ENCODE data around the gene MUC5AC. TPM values are rescaled to one million over a fixed set of nuclear protein-coding genes. Genes with fewer than 3 reads are reported as not detected.
"Not testable (repeated sequence)": the region's sequence is repeated elsewhere in the genome, so short reads cannot be mapped to it uniquely, and the experiment has no call there.

The MUC5AC gene
- total RNA-seq, 1 donor from 2014 or later = not detected

DNA sequence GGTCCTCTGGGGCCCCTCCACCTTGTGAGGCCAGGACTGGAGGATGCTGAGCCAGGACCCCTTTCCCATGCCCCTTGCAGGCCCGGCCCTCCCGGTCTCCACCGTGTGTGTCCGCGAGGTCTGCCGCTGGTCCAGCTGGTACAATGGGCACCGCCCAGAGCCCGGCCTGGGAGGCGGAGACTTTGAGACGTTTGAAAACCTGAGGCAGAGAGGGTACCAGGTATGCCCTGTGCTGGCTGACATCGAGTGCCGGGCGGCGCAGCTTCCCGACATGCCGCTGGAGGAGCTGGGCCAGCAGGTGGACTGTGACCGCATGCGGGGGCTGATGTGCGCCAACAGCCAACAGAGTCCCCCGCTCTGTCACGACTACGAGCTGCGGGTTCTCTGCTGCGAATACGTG lies 83.0 kb downstream of the MUC5AC start:
- intact Hi-C loops (cut with micrococcal nuclease) = no loop called here
- ChIA-PET CTCF (no interaction called here), POLR2A (no interaction called here)
- Mint-ChIP-seq H3K9me3 (no peaks in the 10 kb centered on the region), H3K27me3 (no peaks in the 10 kb centered on the region), H3K27ac (no peak overlapping the region), H3K4me1 (no peaks in the 10 kb centered on the region), H3K4me3 (no peak overlapping the region), H3K36me3 (ENCODE audit: low read depth) (no peaks in the 10 kb centered on the region)
- TF ChIP-seq, protein P1, sequence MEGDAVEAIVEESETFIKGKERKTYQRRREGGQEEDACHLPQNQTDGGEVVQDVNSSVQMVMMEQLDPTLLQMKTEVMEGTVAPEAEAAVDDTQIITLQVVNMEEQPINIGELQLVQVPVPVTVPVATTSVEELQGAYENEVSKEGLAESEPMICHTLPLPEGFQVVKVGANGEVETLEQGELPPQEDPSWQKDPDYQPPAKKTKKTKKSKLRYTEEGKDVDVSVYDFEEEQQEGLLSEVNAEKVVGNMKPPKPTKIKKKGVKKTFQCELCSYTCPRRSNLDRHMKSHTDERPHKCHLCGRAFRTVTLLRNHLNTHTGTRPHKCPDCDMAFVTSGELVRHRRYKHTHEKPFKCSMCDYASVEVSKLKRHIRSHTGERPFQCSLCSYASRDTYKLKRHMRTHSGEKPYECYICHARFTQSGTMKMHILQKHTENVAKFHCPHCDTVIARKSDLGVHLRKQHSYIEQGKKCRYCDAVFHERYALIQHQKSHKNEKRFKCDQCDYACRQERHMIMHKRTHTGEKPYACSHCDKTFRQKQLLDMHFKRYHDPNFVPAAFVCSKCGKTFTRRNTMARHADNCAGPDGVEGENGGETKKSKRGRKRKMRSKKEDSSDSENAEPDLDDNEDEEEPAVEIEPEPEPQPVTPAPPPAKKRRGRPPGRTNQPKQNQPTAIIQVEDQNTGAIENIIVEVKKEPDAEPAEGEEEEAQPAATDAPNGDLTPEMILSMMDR (IDR thresholded peaks at IDR 0.05) = no peak
- no peak for ATAC-seq (ENCODE audit: low read depth)
- no peak for DNase-seq

DNA sequence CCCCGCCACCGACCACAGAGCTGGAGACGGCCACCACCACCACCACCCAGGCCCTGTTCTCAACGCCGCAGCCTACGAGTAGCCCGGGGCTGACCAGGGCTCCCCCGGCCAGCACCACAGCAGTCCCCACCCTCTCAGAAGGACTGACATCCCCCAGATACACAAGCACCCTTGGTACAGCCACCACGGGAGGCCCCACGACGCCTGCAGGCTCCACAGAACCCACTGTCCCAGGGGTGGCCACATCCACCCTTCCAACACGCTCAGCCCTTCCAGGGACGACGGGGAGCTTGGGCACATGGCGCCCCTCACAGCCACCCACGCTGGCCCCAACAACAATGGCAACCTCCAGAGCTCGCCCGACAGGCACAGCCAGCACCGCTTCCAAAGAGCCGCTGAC lies 84.0 kb downstream of the MUC5AC start:
- ChIA-PET CTCF (no interaction called here), POLR2A (no interaction called here)
- no peak for DNase-seq
- intact Hi-C loops (cut with micrococcal nuclease) = no loop called here
- ATAC-seq (ENCODE audit: low read depth) = no peak
- no peaks in the 10 kb centered on the region for H3K9me3 Mint-ChIP-seq
- no peak overlapping the region for H3K4me3 Mint-ChIP-seq
- no peaks in the 10 kb centered on the region for H3K36me3 Mint-ChIP-seq (ENCODE audit: low read depth)
- H3K27ac Mint-ChIP-seq = no peak overlapping the region
- H3K27me3 Mint-ChIP-seq = no peaks in the 10 kb centered on the region
- TF ChIP-seq, protein P1 (IDR thresholded peaks at IDR 0.05) = no peak
- H3K4me1 Mint-ChIP-seq = no peaks in the 10 kb centered on the region

DNA sequence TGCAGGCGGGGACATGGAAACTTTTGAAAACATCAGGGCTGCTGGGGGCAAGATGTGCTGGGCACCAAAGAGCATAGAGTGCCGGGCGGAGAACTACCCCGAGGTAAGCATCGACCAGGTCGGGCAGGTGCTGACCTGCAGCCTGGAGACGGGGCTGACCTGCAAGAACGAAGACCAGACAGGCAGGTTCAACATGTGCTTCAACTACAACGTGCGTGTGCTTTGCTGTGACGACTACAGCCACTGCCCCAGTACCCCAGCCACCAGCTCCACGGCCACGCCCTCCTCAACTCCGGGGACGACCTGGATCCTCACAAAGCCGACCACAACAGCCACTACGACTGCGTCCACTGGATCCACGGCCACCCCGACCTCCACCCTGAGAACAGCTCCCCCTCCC lies 84.5 kb downstream of the MUC5AC start:
- intact Hi-C loops (cut with micrococcal nuclease) = no loop called here
- DNase-seq (no peak), ATAC-seq (ENCODE audit: low read depth) (no peak)
- ChIA-PET POLR2A (no interaction called here), CTCF (no interaction called here)
- no peaks in the 10 kb centered on the region for H3K36me3 Mint-ChIP-seq (ENCODE audit: low read depth)
- no peak overlapping the region for H3K27ac Mint-ChIP-seq
- H3K27me3 Mint-ChIP-seq = no peaks in the 10 kb centered on the region
- H3K4me1 Mint-ChIP-seq = no peaks in the 10 kb centered on the region
- H3K9me3 Mint-ChIP-seq = no peaks in the 10 kb centered on the region
- TF ChIP-seq, protein P1 (IDR thresholded peaks at IDR 0.05) = no peak
- H3K4me3 Mint-ChIP-seq = no peak overlapping the region

DNA sequence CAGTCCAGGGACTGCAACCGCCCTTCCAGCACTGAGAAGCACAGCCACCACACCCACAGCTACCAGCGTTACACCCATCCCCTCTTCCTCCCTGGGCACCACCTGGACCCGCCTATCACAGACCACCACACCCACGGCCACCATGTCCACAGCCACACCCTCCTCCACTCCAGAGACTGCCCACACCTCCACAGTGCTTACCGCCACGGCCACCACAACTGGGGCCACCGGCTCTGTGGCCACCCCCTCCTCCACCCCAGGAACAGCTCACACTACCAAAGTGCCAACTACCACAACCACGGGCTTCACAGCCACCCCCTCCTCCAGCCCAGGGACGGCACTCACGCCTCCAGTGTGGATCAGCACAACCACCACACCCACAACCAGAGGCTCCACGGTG lies 85.0 kb downstream of the MUC5AC start:
- H3K4me3 Mint-ChIP-seq; ATAC-seq (ENCODE audit: low read depth); H3K36me3 Mint-ChIP-seq (ENCODE audit: low read depth); H3K9me3 Mint-ChIP-seq; CTCF ChIA-PET; H3K4me1 Mint-ChIP-seq; POLR2A ChIA-PET; H3K27ac Mint-ChIP-seq; DNase-seq; intact Hi-C loops (cut with micrococcal nuclease); H3K27me3 Mint-ChIP-seq: not testable (repeated sequence)

DNA sequence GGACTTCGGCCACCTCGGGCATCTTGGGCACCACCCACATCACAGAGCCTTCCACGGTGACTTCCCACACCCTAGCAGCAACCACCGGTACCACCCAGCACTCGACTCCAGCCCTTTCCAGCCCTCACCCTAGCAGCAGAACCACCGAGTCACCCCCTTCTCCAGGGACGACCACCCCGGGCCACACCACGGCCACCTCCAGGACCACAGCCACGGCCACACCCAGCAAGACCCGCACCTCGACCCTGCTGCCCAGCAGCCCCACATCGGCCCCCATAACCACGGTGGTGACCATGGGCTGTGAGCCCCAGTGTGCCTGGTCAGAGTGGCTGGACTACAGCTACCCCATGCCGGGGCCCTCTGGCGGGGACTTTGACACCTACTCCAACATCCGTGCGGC lies 85.8 kb downstream of the MUC5AC start:
- intact Hi-C loops (cut with micrococcal nuclease); CTCF ChIA-PET; H3K27ac Mint-ChIP-seq; DNase-seq; H3K4me1 Mint-ChIP-seq; H3K27me3 Mint-ChIP-seq; POLR2A ChIA-PET; H3K36me3 Mint-ChIP-seq (ENCODE audit: low read depth); H3K9me3 Mint-ChIP-seq; H3K4me3 Mint-ChIP-seq; ATAC-seq (ENCODE audit: low read depth): not testable (repeated sequence)

DNA sequence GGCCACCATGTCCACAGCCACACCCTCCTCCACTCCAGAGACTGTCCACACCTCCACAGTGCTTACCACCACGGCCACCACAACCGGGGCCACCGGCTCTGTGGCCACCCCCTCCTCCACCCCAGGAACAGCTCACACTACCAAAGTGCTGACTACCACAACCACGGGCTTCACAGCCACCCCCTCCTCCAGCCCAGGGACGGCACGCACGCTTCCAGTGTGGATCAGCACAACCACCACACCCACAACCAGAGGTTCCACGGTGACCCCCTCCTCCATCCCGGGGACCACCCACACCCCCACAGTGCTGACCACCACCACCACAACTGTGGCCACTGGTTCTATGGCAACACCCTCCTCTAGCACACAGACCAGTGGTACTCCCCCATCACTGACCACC lies 86.8 kb downstream of the MUC5AC start:
- H3K27me3 Mint-ChIP-seq; H3K9me3 Mint-ChIP-seq; H3K27ac Mint-ChIP-seq; H3K36me3 Mint-ChIP-seq (ENCODE audit: low read depth); POLR2A ChIA-PET; DNase-seq; CTCF ChIA-PET; H3K4me1 Mint-ChIP-seq; H3K4me3 Mint-ChIP-seq; intact Hi-C loops (cut with micrococcal nuclease); ATAC-seq (ENCODE audit: low read depth): not testable (repeated sequence)

DNA sequence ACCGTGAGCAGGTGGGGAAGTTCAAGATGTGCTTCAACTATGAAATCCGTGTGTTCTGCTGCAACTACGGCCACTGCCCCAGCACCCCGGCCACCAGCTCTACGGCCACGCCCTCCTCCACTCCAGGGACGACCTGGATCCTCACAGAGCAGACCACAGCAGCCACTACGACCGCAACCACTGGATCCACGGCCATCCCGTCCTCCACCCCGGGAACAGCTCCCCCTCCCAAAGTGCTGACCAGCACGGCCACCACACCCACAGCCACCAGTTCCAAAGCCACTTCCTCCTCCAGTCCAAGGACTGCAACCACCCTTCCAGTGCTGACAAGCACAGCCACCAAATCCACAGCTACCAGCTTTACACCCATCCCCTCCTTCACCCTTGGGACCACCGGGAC lies 88.0 kb downstream of the MUC5AC start:
- H3K9me3 Mint-ChIP-seq; CTCF ChIA-PET; ATAC-seq (ENCODE audit: low read depth): not testable (repeated sequence)

DNA sequence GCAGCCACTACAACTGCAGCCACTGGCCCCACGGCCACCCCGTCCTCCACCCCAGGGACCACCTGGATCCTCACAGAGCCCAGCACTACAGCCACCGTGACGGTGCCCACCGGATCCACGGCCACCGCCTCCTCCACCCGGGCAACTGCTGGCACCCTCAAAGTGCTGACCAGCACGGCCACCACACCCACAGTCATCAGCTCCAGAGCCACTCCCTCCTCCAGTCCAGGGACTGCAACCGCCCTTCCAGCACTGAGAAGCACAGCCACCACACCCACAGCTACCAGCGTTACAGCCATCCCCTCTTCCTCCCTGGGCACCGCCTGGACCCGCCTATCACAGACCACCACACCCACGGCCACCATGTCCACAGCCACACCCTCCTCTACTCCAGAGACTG lies 88.5 kb downstream of the MUC5AC start:
- H3K4me1 Mint-ChIP-seq, POLR2A ChIA-PET, H3K9me3 Mint-ChIP-seq: not testable (repeated sequence)

More for the DNA sequence above, 88.0 kb downstream of the MUC5AC start:
- H3K4me1 Mint-ChIP-seq; H3K4me3 Mint-ChIP-seq; H3K36me3 Mint-ChIP-seq (ENCODE audit: low read depth); H3K27ac Mint-ChIP-seq; DNase-seq; intact Hi-C loops (cut with micrococcal nuclease); H3K27me3 Mint-ChIP-seq; POLR2A ChIA-PET: not testable (repeated sequence)

DNA sequence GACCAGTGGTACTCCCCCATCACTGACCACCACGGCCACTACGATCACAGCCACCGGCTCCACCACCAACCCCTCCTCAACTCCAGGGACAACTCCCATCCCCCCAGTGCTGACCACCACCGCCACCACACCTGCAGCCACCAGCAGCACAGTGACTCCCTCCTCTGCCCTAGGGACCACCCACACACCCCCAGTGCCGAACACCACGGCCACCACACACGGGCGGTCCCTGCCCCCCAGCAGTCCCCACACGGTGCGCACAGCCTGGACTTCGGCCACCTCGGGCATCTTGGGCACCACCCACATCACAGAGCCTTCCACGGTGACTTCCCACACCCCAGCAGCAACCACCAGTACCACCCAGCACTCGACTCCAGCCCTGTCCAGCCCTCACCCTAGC lies 89.3 kb downstream of the MUC5AC start:
- not testable (repeated sequence) for H3K27ac Mint-ChIP-seq

More for the DNA sequence above, 88.5 kb downstream of the MUC5AC start:
- H3K27ac Mint-ChIP-seq; H3K4me3 Mint-ChIP-seq; ATAC-seq (ENCODE audit: low read depth); H3K27me3 Mint-ChIP-seq; DNase-seq; intact Hi-C loops (cut with micrococcal nuclease); H3K36me3 Mint-ChIP-seq (ENCODE audit: low read depth); CTCF ChIA-PET: not testable (repeated sequence)

DNA sequence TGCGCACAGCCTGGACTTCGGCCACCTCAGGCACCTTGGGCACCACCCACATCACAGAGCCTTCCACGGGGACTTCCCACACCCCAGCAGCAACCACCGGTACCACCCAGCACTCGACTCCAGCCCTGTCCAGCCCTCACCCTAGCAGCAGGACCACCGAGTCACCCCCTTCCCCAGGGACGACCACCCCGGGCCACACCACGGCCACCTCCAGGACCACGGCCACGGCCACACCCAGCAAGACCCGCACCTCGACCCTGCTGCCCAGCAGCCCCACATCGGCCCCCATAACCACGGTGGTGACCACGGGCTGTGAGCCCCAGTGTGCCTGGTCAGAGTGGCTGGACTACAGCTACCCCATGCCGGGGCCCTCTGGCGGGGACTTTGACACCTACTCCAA lies 91.2 kb downstream of the MUC5AC start:
- H3K9me3 Mint-ChIP-seq; intact Hi-C loops (cut with micrococcal nuclease); CTCF ChIA-PET; H3K27me3 Mint-ChIP-seq; H3K4me1 Mint-ChIP-seq; H3K36me3 Mint-ChIP-seq (ENCODE audit: low read depth); POLR2A ChIA-PET; DNase-seq; H3K27ac Mint-ChIP-seq; H3K4me3 Mint-ChIP-seq; ATAC-seq (ENCODE audit: low read depth): not testable (repeated sequence)

More for the DNA sequence above, 89.3 kb downstream of the MUC5AC start:
- H3K9me3 Mint-ChIP-seq; DNase-seq; H3K4me1 Mint-ChIP-seq; H3K27me3 Mint-ChIP-seq; CTCF ChIA-PET; POLR2A ChIA-PET; H3K36me3 Mint-ChIP-seq (ENCODE audit: low read depth); H3K4me3 Mint-ChIP-seq; ATAC-seq (ENCODE audit: low read depth); intact Hi-C loops (cut with micrococcal nuclease): not testable (repeated sequence)
